ENCODE results near the gene INTS3.

Gene INTS3

DNA sequence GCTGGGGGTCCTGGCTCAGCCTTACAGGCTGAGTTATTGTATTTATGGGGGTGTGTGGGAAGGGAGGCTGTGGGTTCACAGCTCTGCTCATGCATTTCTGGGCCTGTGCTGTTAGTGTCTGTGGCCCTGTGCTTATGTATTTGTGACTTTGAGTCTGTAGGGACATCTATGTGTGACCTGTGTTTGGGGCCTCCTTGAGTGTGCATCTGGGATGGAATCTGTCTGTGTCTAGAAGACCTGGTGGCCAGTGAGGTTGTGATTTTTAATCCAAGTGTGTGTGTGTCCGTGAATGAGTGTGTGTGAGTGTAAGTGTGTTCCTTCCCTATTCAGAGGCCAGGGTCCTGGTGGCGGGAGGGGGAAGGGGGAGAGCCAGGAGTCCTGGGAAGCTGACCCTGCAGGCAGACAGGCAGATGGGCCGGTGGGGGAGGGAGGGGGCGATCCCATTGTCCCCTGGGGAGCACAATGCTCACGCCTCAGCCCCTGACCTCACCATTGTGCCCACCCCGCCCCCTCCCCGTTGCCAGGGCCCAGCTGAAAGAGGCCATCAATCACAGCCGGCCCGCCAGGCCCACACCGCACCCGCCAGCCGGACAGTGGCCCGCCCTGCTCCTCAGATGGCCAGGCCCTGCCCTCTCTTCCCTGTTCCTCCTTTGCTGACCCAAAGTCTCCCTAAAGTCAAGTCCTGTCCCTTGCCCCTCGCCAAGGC is 66.9 kb downstream of the INTS3 start:
- DNase-seq (ENCODE audit: low read depth in 1 of 2, low spot score in 1 of 2), result no peak

GRCh38 chr1:153795330-153795837 is 67.5 kb downstream of the INTS3 start:
- no peak for DNase-seq (ENCODE audit: low read depth in 1 of 2, low spot score in 1 of 2)

DNA sequence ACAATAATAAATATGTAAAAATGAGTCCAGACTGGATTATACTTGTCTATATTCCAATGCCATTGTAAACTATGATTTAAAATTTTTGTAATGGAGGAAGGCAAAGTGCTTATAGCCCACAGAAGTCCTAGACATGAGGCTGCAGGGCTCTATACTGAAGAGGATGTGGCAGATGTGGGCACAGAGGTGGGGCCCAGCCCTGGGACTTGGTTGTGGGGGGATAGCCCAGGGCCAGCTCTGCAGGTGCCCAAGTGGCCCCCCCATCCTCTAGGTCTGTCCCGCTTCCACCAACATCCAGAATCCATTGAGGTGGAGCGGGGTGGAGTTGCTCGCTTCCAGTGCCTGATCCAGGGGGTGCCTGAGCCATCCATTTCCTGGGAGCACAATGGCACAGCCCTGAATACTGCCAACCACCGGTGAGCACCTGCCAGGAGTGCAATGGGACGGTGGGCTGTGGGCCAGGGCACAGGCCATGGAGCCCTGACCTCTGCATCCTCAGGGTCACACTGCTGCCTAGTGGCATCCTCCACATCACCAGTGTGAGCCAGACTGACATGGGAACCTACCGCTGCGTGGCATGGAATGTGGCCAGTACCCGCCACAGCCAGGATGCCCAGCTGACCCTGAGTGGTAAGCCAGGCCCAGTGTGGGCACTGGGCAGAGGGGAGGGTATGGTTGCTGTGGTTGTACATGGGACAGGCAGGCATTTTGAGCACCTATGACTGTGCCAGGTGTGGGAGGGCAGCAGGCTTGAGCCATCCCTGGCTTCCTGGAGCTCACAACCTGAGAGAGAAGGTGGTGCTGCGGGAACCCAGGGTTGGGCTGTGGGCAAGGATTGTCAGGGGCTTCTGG is 68.3 kb downstream of the INTS3 start:
- DNase-seq (ENCODE audit: low read depth in 1 of 2, low spot score in 1 of 2), result no peak

GRCh38 chr1:153796786-153797659 is 69.2 kb downstream of the INTS3 start:
- DNase-seq (ENCODE audit: low read depth in 1 of 2, low spot score in 1 of 2), result peak; percentile 56 to 58

DNA sequence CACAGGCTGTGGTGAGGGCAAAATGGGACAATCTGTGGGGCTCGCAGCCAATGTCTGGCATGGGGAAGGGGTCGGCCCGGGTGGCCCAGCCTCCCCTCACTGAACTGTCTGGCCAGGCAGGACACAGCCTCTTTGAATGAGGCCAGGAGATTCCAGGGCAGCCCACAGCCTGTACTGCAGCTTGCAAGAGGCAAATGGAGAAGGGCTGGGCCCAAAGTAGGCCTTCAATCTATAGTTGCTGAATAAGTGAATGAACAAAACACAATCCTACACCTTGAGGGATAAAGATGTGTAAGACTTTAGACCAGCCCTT is 70.6 kb downstream of the INTS3 start:
- DNase-seq (ENCODE audit: low read depth in 1 of 2, low spot score in 1 of 2), result no peak

GRCh38 chr1:153799016-153799415 is 71.2 kb downstream of the INTS3 start:
- no peak for DNase-seq (ENCODE audit: low read depth in 1 of 2, low spot score in 1 of 2)

DNA sequence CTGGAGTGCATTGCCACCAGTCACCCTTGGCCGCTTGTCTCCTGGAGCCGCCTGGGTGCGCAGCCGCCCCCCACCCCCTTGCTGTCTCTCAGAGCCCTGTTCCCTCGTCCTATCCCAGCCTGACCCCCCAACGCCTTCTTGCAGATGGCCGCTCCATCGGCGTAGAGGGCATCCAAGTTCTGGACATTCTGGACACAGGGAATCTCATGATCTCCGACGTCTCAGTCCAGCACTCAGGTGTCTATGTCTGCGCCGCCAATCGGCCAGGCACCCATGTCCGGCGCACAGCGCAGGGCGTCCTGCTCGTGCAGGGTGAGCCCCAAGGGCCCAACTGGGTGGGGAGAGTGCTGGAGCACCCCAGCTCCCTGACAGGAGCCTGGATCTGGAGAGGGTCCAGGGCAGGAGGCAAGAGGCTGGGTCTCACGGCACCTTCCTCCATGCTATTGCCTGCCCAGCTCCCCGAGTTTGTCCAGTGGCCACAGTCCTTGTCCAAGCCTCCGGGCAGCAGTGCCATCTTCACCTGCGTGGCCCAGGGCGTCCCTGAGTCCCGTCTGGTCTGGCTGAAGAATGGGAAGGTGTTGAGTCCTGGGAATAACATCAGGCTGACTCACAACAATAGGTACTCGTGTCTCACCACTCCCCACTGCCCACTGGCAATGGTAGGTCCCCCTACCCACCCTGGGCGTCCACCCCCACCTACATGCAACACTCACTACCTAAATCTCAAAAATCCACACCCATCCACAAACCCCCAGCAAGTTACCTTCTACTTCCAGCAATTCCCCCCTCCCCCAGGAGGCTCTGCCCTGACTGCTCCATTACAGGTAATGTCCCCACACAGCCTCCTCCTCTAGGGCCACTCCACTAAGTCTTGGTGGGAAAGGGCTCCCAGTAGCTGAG is 72.0 kb downstream of the INTS3 start:
- DNase-seq (ENCODE audit: low read depth in 1 of 2, low spot score in 1 of 2), result no peak

- no peak for DNase-seq (ENCODE audit: low read depth in 1 of 2, low spot score in 1 of 2)
Measured at GRCh38 chr1:153800516-153800915, 72.7 kb downstream of the INTS3 start.

GRCh38 chr1:153801028-153801625 is 73.3 kb downstream of the INTS3 start:
- DNase-seq (ENCODE audit: low read depth in 1 of 2, low spot score in 1 of 2), result no peak

GRCh38 chr1:153801786-153802697 is 74.2 kb downstream of the INTS3 start:
- no peak for DNase-seq (ENCODE audit: low read depth in 1 of 2, low spot score in 1 of 2)

DNA sequence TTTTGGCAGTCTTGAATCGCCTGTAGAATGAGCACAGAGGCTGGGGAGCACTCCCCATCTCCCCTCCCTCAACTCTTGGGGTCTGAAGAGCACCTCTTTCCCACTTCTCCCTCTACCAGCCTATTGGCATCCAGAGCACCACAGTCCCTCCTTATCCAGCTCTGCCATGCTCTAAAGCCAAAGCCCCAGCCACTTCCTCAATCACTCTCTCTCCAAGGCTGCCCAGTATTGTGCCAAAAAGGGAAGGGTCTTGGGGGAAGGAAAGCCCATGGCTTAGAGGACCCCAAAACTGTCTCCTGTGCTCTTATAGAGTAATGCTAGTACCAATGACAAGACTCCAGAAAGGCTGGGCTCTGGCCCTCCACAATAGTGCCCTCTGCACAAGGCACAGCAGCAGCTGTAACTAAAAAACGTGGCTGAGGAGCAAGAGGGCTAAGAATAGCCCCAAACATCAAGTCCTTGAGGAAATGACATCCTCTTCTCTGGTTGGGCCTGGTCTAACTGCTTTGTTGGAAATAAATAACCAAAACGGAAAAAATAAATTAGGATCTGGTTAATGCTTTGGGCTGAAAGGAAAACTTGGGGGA is 75.7 kb downstream of the INTS3 start:
- no peak for DNase-seq (ENCODE audit: low read depth in 1 of 2, low spot score in 1 of 2)

- DNase-seq (ENCODE audit: low read depth in 1 of 2, low spot score in 1 of 2), result no peak
Measured at GRCh38 chr1:153804112-153804511, 76.3 kb downstream of the INTS3 start.

GRCh38 chr1:153805042-153805745 is 77.3 kb downstream of the INTS3 start:
- DNase-seq (ENCODE audit: low read depth in 1 of 2, low spot score in 1 of 2), result peak in 1 of 2 donors; percentile 23

GRCh38 chr1:153805886-153806719 is 78.3 kb downstream of the INTS3 start:
- no peak for DNase-seq (ENCODE audit: low read depth in 1 of 2, low spot score in 1 of 2)

- no peak for DNase-seq (ENCODE audit: low read depth in 1 of 2, low spot score in 1 of 2)
Measured at GRCh38 chr1:153816283-153816889, 88.5 kb downstream of the INTS3 start.

GRCh38 chr1:153818876-153819275 is 91.0 kb downstream of the INTS3 start:
- DNase-seq (ENCODE audit: low read depth in 1 of 2, low spot score in 1 of 2), result no peak

Data from stimulated activated CD4-positive, alpha-beta T cell treated with anti-CD3 and anti-CD28 coated beads, Interleukin-15, amount 100 ng/mL, for 1 hour (primary cell).